Kasumi-1 (cell line): ENCODE data around the gene CXCL12.

Experiments used
- DNase-seq, 2 experiments: peaks; one replicate each; lab custom pipeline; 2025; lab: John Stamatoyannopoulos, UW

Gene CXCL12

GRCh38 chr10:44334091-44334490 is 50.8 kb downstream of the CXCL12 start:
- DNase-seq: no peak

- no peak for DNase-seq
Observed at GRCh38 chr10:44333511-44333910, 51.4 kb downstream of the CXCL12 start.

GRCh38 chr10:44332465-44332864 is 52.4 kb downstream of the CXCL12 start:
- DNase-seq: no peak

GRCh38 chr10:44330431-44330830 is 54.5 kb downstream of the CXCL12 start:
- no peak for DNase-seq

- DNase-seq: no peak
Observed at GRCh38 chr10:44327461-44327860, 57.4 kb downstream of the CXCL12 start.
